PC-9 (cell line): ENCODE results near the gene ULK1. TPM values are rescaled to one million over a fixed set of nuclear protein-coding genes. Genes with fewer than 3 reads are reported as not detected.

Experiments used
- BruUV-seq: library from RNA; stranded (reverse); fragments of 400-500 nt; replicated peaks from 2 replicates; lab custom pipeline; 2021; lab: Mats Ljungman, UMichigan
- CTCF ChIA-PET: fragments of 300-600 bp; sonication (Branson Sonifier 250); formaldehyde crosslinking; loops from one replicate; lab custom pipeline; 2022; ENCODE audit warnings: antibody characterized with exemption; lab: Charles Lee
- POLR2A ChIA-PET: fragments of 300-600 bp; sonication (Branson Sonifier 250); formaldehyde crosslinking; loops from one replicate; lab custom pipeline; 2022; ENCODE audit warnings: antibody characterized with exemption; ENCODE audit not compliant: unreplicated experiment; lab: Charles Lee
- DNase-seq, 2 experiments: peaks; one replicate each; pipeline versions ENCODE4 v3.0.0 to v3.0.0-alpha.2; 2015 to 2022; ENCODE audit warnings: mixed read lengths in 1 of 2
- H2AFZ ChIP-seq: fragments of 200-600 bp; sonication (generic); 2 replicates; pipeline ENCODE4 v1.8.1; 2017; ENCODE audit warnings: antibody characterized with exemption
- H3F3A ChIP-seq: fragments of 200-600 bp; sonication (generic); 2 replicates; pipeline ENCODE4 v1.8.1; 2017; ENCODE audit warnings: antibody characterized with exemption, mild to moderate bottlenecking, low read depth; ENCODE audit not compliant: insufficient read depth
- H3K27ac ChIP-seq: fragments of 200-600 bp; sonication (generic); 2 replicates; pipeline ENCODE4 v1.6.1; 2016; ENCODE audit warnings: mixed run types
- H3K27me3 ChIP-seq: fragments of 200-600 bp; sonication (generic); 2 replicates; pipeline ENCODE4 v1.6.1; 2016; ENCODE audit warnings: low read depth, mixed run types; ENCODE audit not compliant: insufficient read depth
- H3K36me3 ChIP-seq: fragments of 200-600 bp; sonication (generic); 2 replicates; pipeline ENCODE4 v1.6.1; 2016; ENCODE audit warnings: low read depth, mixed run types
- H3K4me1 ChIP-seq: fragments of 200-600 bp; sonication (generic); replicated peaks from 2 replicates; pipeline ENCODE4 v1.6.1; 2016; ENCODE audit warnings: mixed run types; ENCODE audit not compliant: insufficient read depth
- H3K4me2 ChIP-seq: fragments of 200-600 bp; sonication (generic); 2 replicates; pipeline ENCODE4 v1.6.1; 2017; ENCODE audit warnings: mixed run types
- H3K4me3 ChIP-seq: fragments of 200-600 bp; sonication (generic); 2 replicates; pipeline ENCODE4 v1.6.1; 2016; ENCODE audit warnings: mixed run types
- H3K79me2 ChIP-seq: fragments of 200-600 bp; sonication (generic); 2 replicates; pipeline ENCODE4 v1.6.1; 2017; ENCODE audit warnings: low read depth, mixed run types
- H3K9me2 ChIP-seq: fragments of 200-600 bp; sonication (generic); 2 replicates; pipeline ENCODE4 v1.8.1; 2017; ENCODE audit warnings: mild to moderate bottlenecking; ENCODE audit not compliant: insufficient read depth
- H3K9me3 ChIP-seq: fragments of 200-600 bp; sonication (generic); 2 replicates; pipeline ENCODE4 v1.8.1; 2016; ENCODE audit warnings: low read depth; ENCODE audit not compliant: insufficient read depth
- H4K20me1 ChIP-seq: fragments of 200-600 bp; sonication (generic); 2 replicates; pipeline ENCODE4 v1.8.1; 2017; ENCODE audit not compliant: insufficient read depth
- EZH2 ChIP-seq: fragments of 200-600 bp; sonication (generic); IDR thresholded peaks from 2 replicates; pipeline ENCODE4 v1.8.0; 2017; ENCODE audit warnings: antibody characterized with exemption, low read depth
- intact Hi-C: fragments of 100-400 bp; cut with micrococcal nuclease; formaldehyde crosslinking; loops from one replicate; pipeline ENCODE4 v1.10.0; 2022; ENCODE audit not compliant: unreplicated experiment
- total RNA-seq: library from RNA; stranded (reverse); gene quantifications from 2 replicates; pipeline ENCODE4 v1.2.3, GENCODE V29; 2021
- TF ChIP-seq, protein P1 (sequence below): fragments of 200-600 bp; sonication (generic); conservative IDR thresholded peaks from 2 replicates; pipeline ENCODE4 v1.6.1; 2017; ENCODE audit warnings: mixed run types, antibody characterized with exemption, mild to moderate bottlenecking, moderate library complexity

The ULK1 gene
- total RNA-seq, 1 experiment from 2014 or later: 70.5 TPM

DNA sequence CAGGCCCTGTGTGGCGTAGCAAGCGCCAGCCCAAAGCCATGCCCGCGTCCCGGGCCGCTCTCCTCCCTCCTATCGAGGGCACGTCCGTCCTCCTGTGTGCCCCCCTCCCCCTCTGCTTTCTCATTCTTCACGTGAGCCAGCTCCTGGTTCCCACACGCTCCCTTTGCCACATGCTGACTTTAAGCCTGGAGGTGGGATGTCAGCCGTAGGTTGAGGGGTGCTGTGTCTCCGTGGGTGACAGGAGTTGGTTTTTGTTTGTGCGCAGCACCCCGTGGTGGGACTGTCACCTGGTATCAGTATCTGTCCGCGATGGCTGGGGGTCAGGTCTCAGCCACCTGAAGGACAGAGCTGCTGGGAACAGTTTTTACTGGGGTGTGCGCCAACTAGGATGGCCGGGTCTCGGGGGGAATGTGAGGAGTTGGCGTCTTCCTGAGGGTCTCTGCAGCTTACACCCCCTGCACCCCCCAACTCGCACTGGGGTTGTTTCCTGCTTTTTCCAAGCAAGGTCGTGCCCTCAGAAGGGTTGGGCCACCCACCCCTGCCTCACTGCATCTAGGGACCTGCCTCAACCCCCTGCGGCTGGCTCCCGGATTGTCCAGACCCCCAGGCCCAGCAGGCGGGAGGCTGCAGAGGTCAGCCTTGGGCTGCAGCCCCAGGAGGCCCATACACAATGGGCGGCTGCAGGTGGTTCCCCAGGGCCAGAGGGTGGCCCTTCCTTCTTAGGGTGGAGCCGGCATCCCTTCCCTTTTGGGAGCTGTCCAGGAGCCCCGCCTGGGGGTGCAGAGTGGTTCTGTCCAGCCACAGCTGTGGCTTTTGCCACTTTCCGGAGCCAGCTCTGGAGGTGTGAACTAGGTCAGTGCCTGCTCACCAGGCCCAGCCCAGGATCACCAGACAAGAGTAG is 7.3 kb downstream of the ULK1 start:
- Histone ChIP-seq H3K9me3 (no peaks in the 10 kb centered on the region), H3F3A (peaks cover 15% of the 10 kb centered on the region; the same call in 1 of the 2 replicates), H3K4me1 (peaks cover 13% of the 10 kb centered on the region), H3K9me2 (no peaks in the 10 kb centered on the region), H3K79me2 (peaks cover 25% of the 10 kb centered on the region), H3K4me2 (no peak overlapping the region), H3K27me3 (no peaks in the 10 kb centered on the region), H4K20me1 (peaks cover 42% of the 10 kb centered on the region), H3K27ac (no peak overlapping the region), H3K36me3 (peaks cover 6% of the 10 kb centered on the region; the same call in 1 of the 2 replicates), H3K4me3 (no peak overlapping the region), H2AFZ (no peak overlapping the region)
- no TSS peak for BruUV-seq
- intact Hi-C loops: loop anchor here (1.0 kb wide), 1 partner anchor 11 kb away; no protein-coding TSS in a partner anchor
- ChIA-PET CTCF (interaction anchor here (0.6 to 0.7 kb wide), 2 partner anchors 19 to 66 kb away, joined by 3 to 4 read pairs; no protein-coding TSS in a partner anchor), POLR2A (no interaction called here)
- TF ChIP-seq EZH2: no peak
- TF ChIP-seq, protein P1, sequence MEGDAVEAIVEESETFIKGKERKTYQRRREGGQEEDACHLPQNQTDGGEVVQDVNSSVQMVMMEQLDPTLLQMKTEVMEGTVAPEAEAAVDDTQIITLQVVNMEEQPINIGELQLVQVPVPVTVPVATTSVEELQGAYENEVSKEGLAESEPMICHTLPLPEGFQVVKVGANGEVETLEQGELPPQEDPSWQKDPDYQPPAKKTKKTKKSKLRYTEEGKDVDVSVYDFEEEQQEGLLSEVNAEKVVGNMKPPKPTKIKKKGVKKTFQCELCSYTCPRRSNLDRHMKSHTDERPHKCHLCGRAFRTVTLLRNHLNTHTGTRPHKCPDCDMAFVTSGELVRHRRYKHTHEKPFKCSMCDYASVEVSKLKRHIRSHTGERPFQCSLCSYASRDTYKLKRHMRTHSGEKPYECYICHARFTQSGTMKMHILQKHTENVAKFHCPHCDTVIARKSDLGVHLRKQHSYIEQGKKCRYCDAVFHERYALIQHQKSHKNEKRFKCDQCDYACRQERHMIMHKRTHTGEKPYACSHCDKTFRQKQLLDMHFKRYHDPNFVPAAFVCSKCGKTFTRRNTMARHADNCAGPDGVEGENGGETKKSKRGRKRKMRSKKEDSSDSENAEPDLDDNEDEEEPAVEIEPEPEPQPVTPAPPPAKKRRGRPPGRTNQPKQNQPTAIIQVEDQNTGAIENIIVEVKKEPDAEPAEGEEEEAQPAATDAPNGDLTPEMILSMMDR: no peak
- DNase-seq: peak in 1 of 2 experiments; percentile 75

DNA sequence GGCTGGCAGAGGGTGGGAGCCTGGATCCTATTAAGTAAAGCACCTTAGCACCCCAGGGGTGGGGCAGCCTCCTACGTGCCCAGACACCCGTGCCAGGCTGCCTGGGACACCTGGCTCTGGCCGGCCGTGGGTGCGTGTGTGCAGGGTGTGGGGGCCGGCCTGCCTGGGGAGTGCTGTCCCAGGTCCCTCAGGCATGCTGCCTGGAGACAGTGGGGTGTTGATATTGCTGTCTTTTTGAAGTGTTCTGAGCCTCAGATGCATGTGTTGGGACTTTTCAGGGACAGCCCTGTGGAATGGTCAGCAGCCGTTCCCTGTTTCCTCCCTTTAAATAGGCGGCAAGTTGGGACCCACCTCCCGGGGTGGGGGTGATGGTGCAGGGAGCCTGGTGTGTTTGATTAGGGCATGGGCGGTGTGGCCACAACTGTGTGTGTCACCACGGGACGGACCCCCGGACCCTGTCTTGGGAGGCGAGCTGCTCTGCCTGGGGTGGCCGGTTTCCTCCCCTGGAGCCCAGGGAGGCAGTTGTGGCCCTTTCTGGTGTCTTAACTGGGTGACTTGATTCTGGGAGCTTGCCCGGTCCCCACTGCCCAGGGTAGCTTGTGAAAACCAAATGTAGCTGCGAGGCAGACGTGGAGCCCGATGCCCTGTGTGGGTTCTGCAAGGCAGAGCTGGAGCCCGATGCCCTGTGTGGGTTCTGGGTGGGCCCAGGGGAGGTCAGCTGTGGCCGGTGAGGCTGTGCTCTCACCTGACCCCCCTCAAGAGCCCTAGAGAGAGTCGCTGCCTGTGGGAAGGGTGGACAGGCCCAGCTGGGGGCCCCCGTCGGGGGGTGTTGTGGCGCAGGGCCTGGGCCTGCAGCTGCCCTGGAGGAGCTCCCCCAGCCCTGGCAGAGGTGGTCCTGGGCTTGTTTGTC is 8.2 kb downstream of the ULK1 start:
- Histone ChIP-seq H3K4me2 (no peak overlapping the region), H3K9me2 (no peaks in the 10 kb centered on the region), H3F3A (peaks cover 7% of the 10 kb centered on the region; the same call in 1 of the 2 replicates), H3K9me3 (no peaks in the 10 kb centered on the region), H4K20me1 (peaks cover 49% of the 10 kb centered on the region), H3K4me3 (no peak overlapping the region), H3K36me3 (0 out of 2 replicates have a peak, but pooled peaks cover 5% of the 10 kb centered on the region), H3K27me3 (no peaks in the 10 kb centered on the region), H3K27ac (no peak overlapping the region), H2AFZ (no peak overlapping the region), H3K79me2 (peaks cover 17% of the 10 kb centered on the region), H3K4me1 (peaks cover 8% of the 10 kb centered on the region)
- DNase-seq: no peak
- intact Hi-C loops: loop anchor here (1.0 kb wide), 1 partner anchor 10 kb away; no protein-coding TSS in a partner anchor
- CTCF ChIA-PET: interaction anchor here (0.7 kb wide), 1 partner anchor 19 kb away, joined by 3 read pairs; no protein-coding TSS in a partner anchor
- POLR2A ChIA-PET: no interaction called here
- no TSS peak for BruUV-seq
- no peak for TF ChIP-seq EZH2
- TF ChIP-seq, protein P1: no peak
